ENCODE results near the gene LSM14B.

LSM14B gene

GRCh38 chr20:62096421-62097380 lies 25.6 kb upstream of the LSM14B start:
- no peak for DNase-seq (ENCODE audit: low read depth)
- Histone ChIP-seq H3K4me1 (ENCODE audit: control insufficient read depth, insufficient read depth, low read length) (no peaks in the 10 kb centered on the region), H3K9ac (ENCODE audit: low read length) (no peak overlapping the region), H3K27me3 (replicated peaks; ENCODE audit: control insufficient read depth, insufficient read depth, low read length) (peaks cover 7% of the 10 kb centered on the region), H3K36me3 (ENCODE audit: control insufficient read depth, insufficient read depth, low read length, severe bottlenecking) (no peaks in the 10 kb centered on the region), H3K4me3 (ENCODE audit: low read length) (no peak overlapping the region), H3K9me3 (ENCODE audit: control insufficient read depth, low read length) (peaks cover 17% of the 10 kb centered on the region)

GRCh38 chr20:62097881-62098407 lies 24.3 kb upstream of the LSM14B start:
- no peak overlapping the region for H3K9ac ChIP-seq (ENCODE audit: low read length)
- no peak for DNase-seq (ENCODE audit: low read depth)
- H3K9me3 ChIP-seq (ENCODE audit: control insufficient read depth, low read length), result peaks cover 17% of the 10 kb centered on the region
- H3K36me3 ChIP-seq (ENCODE audit: control insufficient read depth, insufficient read depth, low read length, severe bottlenecking), result no peaks in the 10 kb centered on the region
- H3K4me3 ChIP-seq (ENCODE audit: low read length), result no peak overlapping the region
- no peaks in the 10 kb centered on the region for H3K4me1 ChIP-seq (ENCODE audit: control insufficient read depth, insufficient read depth, low read length)
- H3K27me3 ChIP-seq (replicated peaks; ENCODE audit: control insufficient read depth, insufficient read depth, low read length), result peaks cover 5% of the 10 kb centered on the region

- H3K9me3 ChIP-seq (ENCODE audit: control insufficient read depth, low read length), result peaks cover 18% of the 10 kb centered on the region
- DNase-seq (ENCODE audit: low read depth), result no peak
- H3K36me3 ChIP-seq (ENCODE audit: control insufficient read depth, insufficient read depth, low read length, severe bottlenecking), result no peaks in the 10 kb centered on the region
- peaks cover 16% of the 10 kb centered on the region for H3K27me3 ChIP-seq (replicated peaks; ENCODE audit: control insufficient read depth, insufficient read depth, low read length)
- H3K9ac ChIP-seq (ENCODE audit: low read length), result no peak overlapping the region
- no peak overlapping the region for H3K4me3 ChIP-seq (ENCODE audit: low read length)
- H3K4me1 ChIP-seq (ENCODE audit: control insufficient read depth, insufficient read depth, low read length), result no peaks in the 10 kb centered on the region
Measured at GRCh38 chr20:62101078-62101477, 21.2 kb upstream of the LSM14B start.

GRCh38 chr20:62103508-62104233 lies 18.6 kb upstream of the LSM14B start:
- no peaks in the 10 kb centered on the region for H3K4me1 ChIP-seq (ENCODE audit: control insufficient read depth, insufficient read depth, low read length)
- H3K4me3 ChIP-seq (ENCODE audit: low read length), result no peak overlapping the region
- no peak for DNase-seq (ENCODE audit: low read depth)
- peaks cover 33% of the 10 kb centered on the region for H3K9me3 ChIP-seq (ENCODE audit: control insufficient read depth, low read length)
- no peaks in the 10 kb centered on the region for H3K36me3 ChIP-seq (ENCODE audit: control insufficient read depth, insufficient read depth, low read length, severe bottlenecking)
- H3K27me3 ChIP-seq (replicated peaks; ENCODE audit: control insufficient read depth, insufficient read depth, low read length), result peaks cover 16% of the 10 kb centered on the region
- H3K9ac ChIP-seq (ENCODE audit: low read length), result no peak overlapping the region

- Histone ChIP-seq H3K36me3 (ENCODE audit: control insufficient read depth, insufficient read depth, low read length, severe bottlenecking) (no peaks in the 10 kb centered on the region), H3K27me3 (replicated peaks; ENCODE audit: control insufficient read depth, insufficient read depth, low read length) (peaks cover 16% of the 10 kb centered on the region), H3K4me3 (ENCODE audit: low read length) (no peak overlapping the region), H3K9me3 (ENCODE audit: control insufficient read depth, low read length) (peaks cover 40% of the 10 kb centered on the region), H3K9ac (ENCODE audit: low read length) (no peak overlapping the region), H3K4me1 (ENCODE audit: control insufficient read depth, insufficient read depth, low read length) (no peaks in the 10 kb centered on the region)
- no peak for DNase-seq (ENCODE audit: low read depth)
Measured at GRCh38 chr20:62104234-62104789, 18.0 kb upstream of the LSM14B start.

GRCh38 chr20:62104791-62105345 lies 17.4 kb upstream of the LSM14B start:
- no peak overlapping the region for H3K4me3 ChIP-seq (ENCODE audit: low read length)
- H3K27me3 ChIP-seq (replicated peaks; ENCODE audit: control insufficient read depth, insufficient read depth, low read length), result peaks cover 14% of the 10 kb centered on the region
- H3K9ac ChIP-seq (ENCODE audit: low read length), result no peak overlapping the region
- no peak for DNase-seq (ENCODE audit: low read depth)
- H3K9me3 ChIP-seq (ENCODE audit: control insufficient read depth, low read length), result peaks cover 44% of the 10 kb centered on the region
- no peaks in the 10 kb centered on the region for H3K4me1 ChIP-seq (ENCODE audit: control insufficient read depth, insufficient read depth, low read length)
- no peaks in the 10 kb centered on the region for H3K36me3 ChIP-seq (ENCODE audit: control insufficient read depth, insufficient read depth, low read length, severe bottlenecking)

- Histone ChIP-seq H3K9me3 (ENCODE audit: control insufficient read depth, low read length) (peaks cover 41% of the 10 kb centered on the region), H3K36me3 (ENCODE audit: control insufficient read depth, insufficient read depth, low read length, severe bottlenecking) (no peaks in the 10 kb centered on the region), H3K9ac (ENCODE audit: low read length) (no peak overlapping the region), H3K4me1 (ENCODE audit: control insufficient read depth, insufficient read depth, low read length) (no peaks in the 10 kb centered on the region), H3K27me3 (replicated peaks; ENCODE audit: control insufficient read depth, insufficient read depth, low read length) (peaks cover 11% of the 10 kb centered on the region), H3K4me3 (ENCODE audit: low read length) (no peak overlapping the region)
- no peak for DNase-seq (ENCODE audit: low read depth)
Measured at GRCh38 chr20:62105592-62105991, 16.7 kb upstream of the LSM14B start.

- H3K27me3 ChIP-seq (replicated peaks; ENCODE audit: control insufficient read depth, insufficient read depth, low read length), result peaks cover 6% of the 10 kb centered on the region
- no peaks in the 10 kb centered on the region for H3K36me3 ChIP-seq (ENCODE audit: control insufficient read depth, insufficient read depth, low read length, severe bottlenecking)
- DNase-seq (ENCODE audit: low read depth), result no peak
- H3K4me3 ChIP-seq (ENCODE audit: low read length), result no peak overlapping the region
- H3K9ac ChIP-seq (ENCODE audit: low read length), result no peak overlapping the region
- H3K9me3 ChIP-seq (ENCODE audit: control insufficient read depth, low read length), result peaks cover 47% of the 10 kb centered on the region
- H3K4me1 ChIP-seq (ENCODE audit: control insufficient read depth, insufficient read depth, low read length), result no peaks in the 10 kb centered on the region
Measured at GRCh38 chr20:62111148-62111547, 11.1 kb upstream of the LSM14B start.

- no peak overlapping the region for H3K9ac ChIP-seq (ENCODE audit: low read length)
- no peaks in the 10 kb centered on the region for H3K36me3 ChIP-seq (ENCODE audit: control insufficient read depth, insufficient read depth, low read length, severe bottlenecking)
- DNase-seq (ENCODE audit: low read depth), result no peak
- peaks cover 15% of the 10 kb centered on the region for H3K27me3 ChIP-seq (replicated peaks; ENCODE audit: control insufficient read depth, insufficient read depth, low read length)
- no peaks in the 10 kb centered on the region for H3K4me1 ChIP-seq (ENCODE audit: control insufficient read depth, insufficient read depth, low read length)
- H3K9me3 ChIP-seq (ENCODE audit: control insufficient read depth, low read length), result peaks cover 44% of the 10 kb centered on the region
- no peak overlapping the region for H3K4me3 ChIP-seq (ENCODE audit: low read length)
Measured at GRCh38 chr20:62112368-62112767, 9.9 kb upstream of the LSM14B start.

- H3K9me3 ChIP-seq (ENCODE audit: control insufficient read depth, low read length), result peaks cover 22% of the 10 kb centered on the region
- no peak for DNase-seq (ENCODE audit: low read depth)
- H3K4me3 ChIP-seq (ENCODE audit: low read length), result no peak overlapping the region
- no peaks in the 10 kb centered on the region for H3K4me1 ChIP-seq (ENCODE audit: control insufficient read depth, insufficient read depth, low read length)
- H3K27me3 ChIP-seq (replicated peaks; ENCODE audit: control insufficient read depth, insufficient read depth, low read length), result peaks cover 37% of the 10 kb centered on the region
- H3K36me3 ChIP-seq (ENCODE audit: control insufficient read depth, insufficient read depth, low read length, severe bottlenecking), result no peaks in the 10 kb centered on the region
- H3K9ac ChIP-seq (ENCODE audit: low read length), result no peak overlapping the region
Measured at GRCh38 chr20:62114894-62115293, 7.4 kb upstream of the LSM14B start.

Measured in adipocyte (in vitro differentiated cells).